Thymus (tissue), 11 donors: ENCODE results near the gene UTS2B. TPM values are rescaled to one million over a fixed set of nuclear protein-coding genes. Genes with fewer than 3 reads are reported as not detected.
A peak's percentile ranks its signal among the peaks of the same experiment; 100 is the strongest.

Experiments
- DNase-seq, 9 donors: peaks; one replicate each; pipeline ENCODE4 v3.0.0-alpha.2; 2013; ENCODE audit warnings: low spot score in 9 of 9, low read depth in 6 of 9, missing footprints in 1 of 9
- H3K27ac ChIP-seq, 2 donors: one replicate each; pipeline ENCODE4 v1.5.1; 2013; ENCODE audit warnings: control low read depth in 1 of 2, low read depth in 1 of 2, low read length in 1 of 2, mild to moderate bottlenecking in 1 of 2, moderate library complexity in 1 of 2
- H3K27me3 ChIP-seq, 2 donors: one replicate each; pipeline ENCODE4 v1.5.1; 2013; ENCODE audit warnings: low read length in 1 of 2; ENCODE audit not compliant: control insufficient read depth in 2 of 2, insufficient read depth in 1 of 2
- H3K36me3 ChIP-seq, 2 donors: one replicate each; pipeline ENCODE4 v1.5.1; 2013; ENCODE audit warnings: low read length in 1 of 2, mild to moderate bottlenecking in 1 of 2, moderate library complexity in 1 of 2; ENCODE audit not compliant: control insufficient read depth in 2 of 2, insufficient read depth in 2 of 2
- H3K4me1 ChIP-seq, 2 donors: one replicate each; pipeline ENCODE4 v1.5.1; 2013; ENCODE audit warnings: low read length in 2 of 2; ENCODE audit not compliant: control insufficient read depth in 2 of 2, insufficient read depth in 2 of 2
- H3K4me3 ChIP-seq, 2 donors: one replicate each; pipeline ENCODE4 v1.5.1; 2013; ENCODE audit warnings: low read length in 2 of 2, control low read depth in 1 of 2, mild to moderate bottlenecking in 1 of 2
- H3K9me3 ChIP-seq, 2 donors: one replicate each; pipeline ENCODE4 v1.5.1; 2013; ENCODE audit warnings: low read length in 1 of 2, mild to moderate bottlenecking in 1 of 2; ENCODE audit not compliant: control insufficient read depth in 2 of 2, insufficient read depth in 1 of 2
- WGBS: extraction: QIAGEN DNeasy Blood & Tissue Kit; methylation state at CpG from one replicate; pipeline ENCODE4 v1.1.7; 2013; 5-methylcytosine and 5-hydroxymethylcytosine counted together
- polyA plus RNA-seq: library from polyadenylated mRNA; stranded (reverse); fragments of 200-250 nt; gene quantifications from one replicate; pipeline ENCODE4 v1.2.3, GENCODE V29; 2013
- total RNA-seq: library from RNA; stranded (reverse); fragments of 120-200 nt; gene quantifications from one replicate; pipeline ENCODE4 v1.2.4, GENCODE V29; 2013
- donor health status: healthy.

Gene UTS2B
- total and polyA plus RNA-seq, 2 donors: 0.09 to 0.16 TPM

GRCh38 chr3:191333298-191333880 lies 3.1 kb upstream of the UTS2B start:
- 97% methylated on average over 3 of the region's 3 CpGs for WGBS
- Histone ChIP-seq H3K36me3 (no peaks in the 10 kb centered on the region), H3K4me1 (peaks cover 4 to 18% of the 10 kb centered on the region in 2 donors), H3K9me3 (no peaks in the 10 kb centered on the region), H3K4me3 (no peak overlapping the region), H3K27ac (no peak overlapping the region), H3K27me3 (peaks cover 0 to 3% of the 10 kb centered on the region in 2 donors)
- DNase-seq: no peak

DNA sequence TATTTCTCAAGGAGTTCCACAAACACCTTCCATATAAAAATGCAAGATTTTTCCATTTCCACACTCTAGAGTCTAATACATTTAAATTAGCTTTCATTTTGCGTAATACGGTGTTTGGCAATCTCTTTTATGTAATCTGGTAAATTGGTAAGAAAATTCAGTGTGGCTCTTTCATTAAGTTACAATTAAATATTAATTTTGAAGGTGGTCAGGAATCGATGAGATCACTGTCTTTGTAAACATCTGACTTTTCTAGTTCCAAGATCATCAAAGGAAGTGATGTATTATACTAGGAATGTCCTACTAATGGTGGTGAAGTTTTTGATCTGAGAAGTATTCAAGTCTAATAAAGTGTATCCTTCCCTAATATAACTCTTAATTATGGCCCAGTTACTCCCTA lies 1.1 kb upstream of the UTS2B start:
- H3K4me3 ChIP-seq: no peak overlapping the region
- H3K27me3 ChIP-seq: peaks cover 0 to 3% of the 10 kb centered on the region in 2 donors
- H3K4me1 ChIP-seq: peaks cover 4 to 20% of the 10 kb centered on the region in 2 donors
- H3K27ac ChIP-seq: no peak overlapping the region
- no peaks in the 10 kb centered on the region for H3K36me3 ChIP-seq
- WGBS: 96% methylated on average over 3 of the region's 3 CpGs
- no peak for DNase-seq
- no peaks in the 10 kb centered on the region for H3K9me3 ChIP-seq

GRCh38 chr3:191330530-191331048 lies 263 bp upstream of the UTS2B start:
- WGBS: 82% methylated on average over 11 of the region's 11 CpGs
- Histone ChIP-seq H3K9me3 (no peaks in the 10 kb centered on the region), H3K36me3 (no peaks in the 10 kb centered on the region), H3K27me3 (peaks cover 0 to 3% of the 10 kb centered on the region in 2 donors), H3K27ac (no peak overlapping the region), H3K4me3 (peak overlapping the region; percentile 69 to 90), H3K4me1 (peaks cover 4 to 20% of the 10 kb centered on the region in 2 donors)
- DNase-seq: peak in 1 of 9 donors; percentile 11

DNA sequence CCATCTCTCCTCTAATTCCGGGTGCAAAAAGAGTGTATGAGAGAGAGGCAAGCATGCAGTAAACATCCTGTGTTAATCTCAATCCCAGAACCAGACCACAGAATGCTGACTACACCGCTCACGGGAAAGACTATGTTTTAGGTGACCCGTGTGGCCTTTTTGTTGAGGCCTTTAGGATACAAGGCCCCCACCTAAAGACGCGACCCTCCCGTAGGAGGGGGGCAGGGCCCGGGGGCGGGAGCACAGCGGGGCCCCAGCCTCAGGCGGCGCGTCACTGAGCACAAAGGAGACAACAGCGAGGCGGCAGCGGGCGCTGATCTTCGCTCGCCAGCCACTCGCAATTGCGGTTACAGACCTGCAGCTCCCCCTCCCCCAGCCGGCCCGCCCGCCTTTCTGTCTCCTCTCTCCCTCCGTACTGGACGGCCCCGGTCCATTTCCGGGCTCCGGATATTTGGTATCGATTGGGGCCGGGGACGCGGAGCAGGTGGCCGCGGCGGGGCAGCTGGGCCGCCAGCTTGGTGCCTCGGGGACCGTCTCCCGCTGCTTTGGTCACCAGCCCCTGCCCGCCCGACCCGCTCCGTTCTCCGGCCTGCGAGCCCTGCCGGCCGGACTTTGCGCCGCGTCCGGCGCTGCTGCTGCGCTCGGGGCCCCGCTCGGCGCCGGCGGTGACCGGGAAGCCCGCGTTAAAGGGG lies 1.2 kb downstream of the UTS2B start, which contains the start of gene CCDC50:
Gene CCDC50, plus strand, starts transcription at position 433 of the 692 bp plus-strand sequence. CDS start 281 bp downstream, outside the sequence.
- WGBS: under 1% methylated on average over 63 of the region's 63 CpGs
- peak in 8 of 9 donors; percentile 34 to 75 (median 44) for DNase-seq

GRCh38 chr3:191328383-191328961 lies 1.9 kb downstream of the UTS2B start:
- Histone ChIP-seq H3K4me3 (peak overlapping the region; percentile 69 to 90), H3K27me3 (peaks cover 0 to 3% of the 10 kb centered on the region in 2 donors), H3K27ac (peak overlapping the region; percentile 33 to 71), H3K36me3 (no peaks in the 10 kb centered on the region), H3K4me1 (peaks cover 4 to 20% of the 10 kb centered on the region in 2 donors), H3K9me3 (no peaks in the 10 kb centered on the region)
- peak in 3 of 9 donors; percentile 4 to 15 (median 7) for DNase-seq
- 81% methylated on average over 9 of the region's 9 CpGs for WGBS

More for the DNA sequence above, 1.2 kb downstream of the UTS2B start, which contains the start of gene CCDC50:
- Histone ChIP-seq H3K4me3 (peak within 1 kb of the TSS; percentile 69 to 90), H3K4me1 (peaks cover 4 to 20% of the 10 kb centered on the region in 2 donors), H3K27ac (peak within 1 kb of the TSS; percentile 71 to 80), H3K27me3 (peaks cover 0 to 3% of the 10 kb centered on the region in 2 donors), H3K9me3 (no peaks in the 10 kb centered on the region), H3K36me3 (no peaks in the 10 kb centered on the region)

DNA sequence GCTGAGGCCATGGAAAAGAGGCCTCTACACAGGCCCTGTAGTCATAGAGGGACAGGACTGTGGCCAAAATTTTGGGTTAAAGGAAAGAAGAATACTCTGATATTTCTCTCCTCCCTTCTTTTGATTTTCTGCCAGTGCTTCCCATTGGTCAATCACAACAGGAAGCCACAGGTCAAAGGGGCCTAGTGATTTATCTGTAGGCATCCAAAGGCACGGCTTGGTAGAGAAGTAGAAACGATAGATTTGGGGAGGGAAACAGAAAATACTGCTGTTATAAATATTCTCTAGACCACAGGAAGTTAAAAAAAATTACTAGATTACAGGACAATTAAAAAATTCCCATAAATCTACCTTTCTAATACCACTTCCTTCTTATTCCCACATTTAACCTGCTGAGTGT lies 2.8 kb downstream of the UTS2B start:
- H3K27ac ChIP-seq: no peak overlapping the region
- no peaks in the 10 kb centered on the region for H3K36me3 ChIP-seq
- peaks cover 0 to 3% of the 10 kb centered on the region in 2 donors for H3K27me3 ChIP-seq
- H3K4me3 ChIP-seq: no peak overlapping the region
- H3K9me3 ChIP-seq: no peaks in the 10 kb centered on the region
- DNase-seq: no peak
- 67% methylated on average over 2 of the region's 2 CpGs for WGBS
- H3K4me1 ChIP-seq: peaks cover 4 to 20% of the 10 kb centered on the region in 2 donors

DNA sequence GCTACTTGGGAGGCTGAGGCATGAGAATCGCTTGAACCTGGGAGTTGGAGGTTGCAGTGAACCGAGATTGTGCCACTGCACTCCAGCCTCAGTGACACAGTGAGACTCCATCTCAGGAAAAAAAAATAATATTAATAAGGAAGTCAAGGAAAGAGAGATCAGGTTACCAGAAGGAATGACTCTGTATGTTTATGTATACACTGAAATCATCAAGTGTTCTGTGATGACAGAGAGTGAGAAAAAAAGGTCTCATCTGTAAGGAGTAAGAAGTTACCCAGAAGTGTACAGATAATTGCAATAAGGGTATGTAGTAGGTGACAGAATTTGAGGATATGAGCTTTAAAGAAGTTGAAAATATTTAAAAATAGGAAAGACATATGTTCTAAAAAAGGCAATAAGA lies 5.4 kb downstream of the UTS2B start:
- no peaks in the 10 kb centered on the region for H3K36me3 ChIP-seq
- H3K9me3 ChIP-seq: no peaks in the 10 kb centered on the region
- H3K27me3 ChIP-seq: peaks cover 0 to 3% of the 10 kb centered on the region in 2 donors
- no peak overlapping the region for H3K27ac ChIP-seq
- no peak overlapping the region for H3K4me3 ChIP-seq
- WGBS: 96% methylated on average over 2 of the region's 2 CpGs
- H3K4me1 ChIP-seq: peaks cover 0 to 10% of the 10 kb centered on the region in 2 donors
- DNase-seq: no peak

- Histone ChIP-seq H3K9me3 (peaks cover 0 to 7% of the 10 kb centered on the region in 2 donors), H3K27ac (no peak overlapping the region), H3K27me3 (no peaks in the 10 kb centered on the region), H3K4me3 (no peak overlapping the region), H3K4me1 (no peaks in the 10 kb centered on the region), H3K36me3 (no peaks in the 10 kb centered on the region)
- WGBS: 97% methylated on average over 4 of the region's 4 CpGs
- no peak for DNase-seq
These were observed 9.1 kb downstream of the UTS2B start for GRCh38 chr3:191321019-191321767.
